Activated CD4-positive, CD25-positive, alpha-beta regulatory T cell treated with anti-CD3 and anti-CD28 coated beads, Interleukin-2, amount 50 U/mL, for 24 hours (primary cell): ENCODE measurements around the gene CALD1.

ENCODE experiments used
- ATAC-seq, 2 donors: fragments of 150-1000 bp; cut with Tn5 transposase; one replicate each; pipeline ENCODE4 v1.10.0; 2021; ENCODE audit warnings: mild to moderate bottlenecking in 1 of 2, moderate library complexity in 1 of 2

Gene CALD1

GRCh38 chr7:134778941-134779740, at the start of gene CALD1:
Gene CALD1 (plus strand): TSS chr7:134779634. CDS start chr7:134867734, 88,100 bp downstream.
- no peak for ATAC-seq

GRCh38 chr7:134729895-134730294, 49.5 kb upstream of the CALD1 start:
- no peak for ATAC-seq

GRCh38 chr7:134730411-134730829, 49.0 kb upstream of the CALD1 start:
- ATAC-seq = no peak

GRCh38 chr7:134731616-134732015, 47.8 kb upstream of the CALD1 start:
- ATAC-seq = no peak

GRCh38 chr7:134732728-134733127, 46.7 kb upstream of the CALD1 start:
- ATAC-seq = no peak

GRCh38 chr7:134736381-134736780, 43.1 kb upstream of the CALD1 start:
- ATAC-seq = no peak

- peak; percentile 72 to 80 for ATAC-seq
These were observed 41.7 kb upstream of the CALD1 start for GRCh38 chr7:134737566-134738345.

- no peak for ATAC-seq
These were observed 40.1 kb upstream of the CALD1 start for GRCh38 chr7:134739362-134739761.

- ATAC-seq = no peak
These were observed 39.1 kb upstream of the CALD1 start for GRCh38 chr7:134740376-134740775.

- ATAC-seq = no peak
These were observed 37.4 kb upstream of the CALD1 start for GRCh38 chr7:134741907-134742635.

GRCh38 chr7:134742688-134743350, 36.6 kb upstream of the CALD1 start:
- no peak for ATAC-seq

GRCh38 chr7:134744569-134744968, 34.9 kb upstream of the CALD1 start:
- no peak for ATAC-seq

- no peak for ATAC-seq
These were observed 32.1 kb upstream of the CALD1 start for GRCh38 chr7:134747326-134747725.

GRCh38 chr7:134750083-134751062, 29.1 kb upstream of the CALD1 start:
- ATAC-seq = peak; percentile 46 to 56

GRCh38 chr7:134752006-134752760, 27.3 kb upstream of the CALD1 start:
- no peak for ATAC-seq

- no peak for ATAC-seq
These were observed 23.9 kb upstream of the CALD1 start for GRCh38 chr7:134755422-134756022.

GRCh38 chr7:134757938-134758337, 21.5 kb upstream of the CALD1 start:
- no peak for ATAC-seq

- no peak for ATAC-seq
These were observed 20.5 kb upstream of the CALD1 start for GRCh38 chr7:134758981-134759380.

GRCh38 chr7:134761266-134761665, 18.2 kb upstream of the CALD1 start:
- ATAC-seq = no peak

GRCh38 chr7:134763960-134764359, 15.5 kb upstream of the CALD1 start:
- no peak for ATAC-seq
